HG03521 (cell line): ENCODE measurements around the gene SLC6A6.

Experiments
- ATAC-seq: cut with Tn5 transposase; IDR thresholded peaks from one replicate; pipeline ENCODE4 v1.9.1; 2021; ENCODE audit warnings: mild to moderate bottlenecking, moderate library complexity; ENCODE audit not compliant: unreplicated experiment

Gene SLC6A6

DNA sequence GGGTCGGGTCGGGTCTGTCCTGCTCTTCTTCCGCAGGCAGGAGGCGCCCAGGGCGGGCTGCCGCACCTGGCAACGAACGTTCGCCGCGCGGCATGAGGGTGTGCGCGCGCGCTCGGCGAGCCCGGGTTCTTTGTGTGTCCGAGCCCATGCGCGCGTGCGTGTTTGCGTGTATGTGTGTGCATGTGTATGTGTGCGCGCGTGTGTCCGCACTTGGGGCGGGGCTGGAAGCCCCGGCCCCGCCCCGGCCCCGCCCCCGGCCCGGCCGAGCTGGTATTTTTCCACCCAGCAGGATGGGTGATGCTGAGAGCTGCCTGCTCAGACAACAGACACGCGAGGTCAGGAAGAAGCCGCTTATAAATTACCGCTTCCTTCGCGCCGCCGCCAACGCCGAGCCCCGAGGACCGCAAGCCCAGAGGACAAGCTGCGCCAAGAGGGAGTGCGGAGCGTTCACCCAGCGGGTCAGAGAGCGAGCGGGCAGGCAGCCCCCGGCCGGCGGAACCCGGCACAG lies at the start of gene SLC6A6:
TSS of gene SLC6A6 (plus strand) at position 303 of the 508 bp plus-strand sequence. CDS start 41,029 bp downstream, outside the sequence.
- ATAC-seq, result peak; percentile 69

DNA sequence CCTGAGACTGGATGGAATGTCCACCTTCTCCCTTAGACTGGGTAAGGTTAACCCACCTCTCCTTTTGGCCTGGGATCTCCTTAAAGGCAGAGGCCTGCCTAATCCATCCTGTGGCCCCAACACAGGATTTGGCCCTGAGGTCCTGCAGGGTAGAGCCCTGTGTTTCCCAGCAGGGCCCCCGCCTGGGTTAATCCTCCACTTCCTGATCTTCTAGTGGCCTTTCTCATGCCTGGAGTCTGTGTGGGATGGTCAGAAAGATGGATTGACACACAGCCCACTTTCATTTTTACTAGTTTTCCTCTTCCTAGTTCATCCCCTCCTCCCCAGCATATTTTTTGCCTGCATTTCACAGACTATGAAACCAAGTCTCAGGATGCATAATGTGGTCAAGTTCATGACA lies 48.9 kb upstream of the SLC6A6 start:
- no peak for ATAC-seq

DNA sequence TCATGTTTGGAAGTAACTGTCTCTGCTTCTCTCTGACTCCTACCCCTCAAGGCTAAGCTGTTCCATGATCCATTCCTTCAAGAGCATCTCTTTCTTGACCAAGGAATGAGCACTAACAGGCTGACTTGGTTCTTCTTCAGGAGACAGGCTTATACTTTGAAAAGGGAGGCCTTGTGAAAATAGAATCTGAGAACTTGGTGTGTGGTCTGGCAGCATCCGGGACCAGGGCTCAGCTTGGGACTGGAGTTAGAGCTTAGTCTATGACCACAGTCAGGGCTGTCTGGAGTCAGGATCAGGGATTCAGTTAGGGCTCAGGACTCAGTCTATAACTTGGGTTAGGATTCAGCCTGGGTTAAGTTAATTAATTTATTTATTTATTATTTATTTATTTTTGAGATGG lies 44.9 kb upstream of the SLC6A6 start:
- no peak for ATAC-seq

DNA sequence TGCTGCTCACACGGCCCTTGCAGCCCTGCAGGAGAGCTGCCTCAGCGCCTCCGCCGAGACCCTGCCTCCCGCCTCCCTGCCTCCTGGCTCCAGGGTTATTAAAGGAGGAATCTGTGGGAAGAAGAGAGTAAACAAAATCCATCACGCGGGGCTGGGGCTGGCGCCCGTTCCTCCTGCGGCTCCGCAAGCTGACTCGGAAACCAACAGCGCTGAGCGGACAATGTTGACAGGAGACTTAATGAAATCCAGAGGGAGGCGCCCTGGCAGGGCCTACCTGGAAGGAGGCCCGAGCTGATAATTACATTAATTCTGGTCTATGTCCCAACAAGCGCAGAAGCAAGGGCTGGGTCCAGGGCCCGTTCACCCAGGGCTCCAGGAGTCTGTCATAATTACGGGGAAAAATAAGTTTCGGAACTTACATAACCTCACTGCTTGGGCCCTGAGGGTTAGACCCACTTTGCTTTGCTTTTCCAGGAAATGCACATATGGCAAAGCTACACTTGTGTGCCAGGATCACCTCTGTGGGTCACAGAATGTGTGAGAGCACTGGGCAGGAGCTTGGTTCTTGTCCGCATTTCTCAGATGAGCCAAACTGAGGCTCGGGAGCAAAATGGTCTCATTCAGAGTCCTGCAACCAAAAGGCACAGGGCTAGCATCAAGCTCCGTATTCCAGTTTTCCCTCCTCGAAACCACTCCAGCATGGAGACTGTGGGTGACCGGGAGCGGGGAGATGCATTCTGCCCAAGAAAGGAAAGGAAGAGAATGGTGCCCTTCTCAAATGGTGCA lies 43.8 kb upstream of the SLC6A6 start:
- ATAC-seq, result no peak

DNA sequence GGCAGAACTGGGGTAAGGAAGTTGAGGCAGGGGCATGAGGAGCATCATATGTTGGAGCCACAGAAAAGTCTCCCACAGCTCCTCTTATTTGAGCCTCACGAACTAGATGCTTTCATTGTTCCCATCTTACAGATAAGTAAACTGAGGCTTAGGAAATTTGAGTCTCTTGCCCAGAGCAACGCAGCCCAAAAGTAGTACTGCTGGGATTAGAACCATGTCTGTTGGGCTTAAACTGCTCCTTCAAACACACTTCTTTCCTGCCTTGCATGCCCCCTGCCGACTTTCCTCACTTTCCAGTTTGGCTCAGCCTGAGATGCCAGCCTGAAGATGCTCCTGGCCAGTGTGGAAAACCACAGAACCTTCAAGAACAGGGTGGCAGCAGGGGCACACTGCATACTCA lies 43.1 kb upstream of the SLC6A6 start:
- no peak for ATAC-seq

DNA sequence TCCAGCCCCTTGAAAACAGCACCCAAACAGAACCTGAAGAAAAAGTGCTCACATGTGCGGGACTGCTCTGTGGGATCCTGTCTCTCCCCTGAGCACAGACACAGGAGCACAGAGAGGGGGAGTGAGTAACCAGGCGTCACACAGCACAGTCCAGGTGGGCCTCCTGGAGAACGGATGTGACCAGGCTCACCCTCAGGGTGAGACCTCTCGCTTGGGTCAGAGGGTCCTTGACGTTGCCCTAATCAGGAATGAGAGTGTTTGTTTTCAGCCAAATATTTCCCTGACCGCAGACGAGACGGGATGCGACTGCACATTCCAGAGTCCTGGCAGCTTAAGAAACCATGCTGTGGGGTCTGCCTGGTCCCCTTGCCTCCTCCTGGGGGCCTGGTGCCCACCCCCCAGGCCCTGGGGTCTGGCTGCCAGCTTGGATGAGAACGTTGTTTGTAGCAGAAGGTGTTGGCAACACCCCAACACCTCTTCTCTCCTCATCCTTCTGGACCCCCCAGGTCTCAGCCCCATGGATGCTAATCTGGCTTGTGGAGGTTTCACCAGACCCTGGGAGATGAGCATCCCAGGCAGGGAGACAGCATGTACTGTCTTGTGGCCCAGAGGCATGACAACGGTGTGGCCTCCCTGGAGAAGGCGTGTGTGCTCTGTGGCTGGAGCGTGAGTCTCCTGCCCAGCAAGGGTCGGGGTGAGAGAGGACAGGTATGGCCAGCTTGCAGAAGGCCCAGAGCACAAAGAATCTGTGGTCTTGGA lies 42.1 kb upstream of the SLC6A6 start:
- ATAC-seq, result no peak

DNA sequence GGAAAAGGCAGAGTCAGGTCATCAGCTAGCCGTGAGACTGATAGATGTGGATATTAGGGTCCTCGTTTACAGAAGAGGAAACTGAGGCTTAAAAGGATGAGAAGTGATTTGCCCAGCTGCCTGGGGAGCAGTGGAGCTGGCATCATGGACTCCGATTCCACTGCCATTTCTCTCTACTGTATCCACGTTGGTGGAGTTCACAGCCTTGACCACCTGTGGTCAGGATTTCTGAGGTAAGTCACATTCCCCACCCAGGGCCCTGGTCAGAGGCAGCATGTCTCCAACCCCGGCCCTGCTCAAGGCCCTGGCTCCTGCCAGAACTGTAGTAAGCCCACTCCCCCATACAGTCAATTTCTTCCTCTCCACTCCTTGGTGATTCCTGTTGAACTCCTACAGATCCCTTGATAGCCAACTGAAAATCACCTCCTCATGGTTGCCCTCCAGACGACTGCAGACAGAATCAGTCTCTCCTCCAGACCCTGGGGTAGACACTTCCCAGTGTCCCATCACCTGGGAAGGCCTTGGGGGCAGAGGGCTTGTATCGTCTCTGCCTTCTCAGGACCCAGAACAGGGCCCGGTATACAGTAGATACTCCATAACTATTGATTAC lies 41.2 kb upstream of the SLC6A6 start:
- ATAC-seq, result no peak

DNA sequence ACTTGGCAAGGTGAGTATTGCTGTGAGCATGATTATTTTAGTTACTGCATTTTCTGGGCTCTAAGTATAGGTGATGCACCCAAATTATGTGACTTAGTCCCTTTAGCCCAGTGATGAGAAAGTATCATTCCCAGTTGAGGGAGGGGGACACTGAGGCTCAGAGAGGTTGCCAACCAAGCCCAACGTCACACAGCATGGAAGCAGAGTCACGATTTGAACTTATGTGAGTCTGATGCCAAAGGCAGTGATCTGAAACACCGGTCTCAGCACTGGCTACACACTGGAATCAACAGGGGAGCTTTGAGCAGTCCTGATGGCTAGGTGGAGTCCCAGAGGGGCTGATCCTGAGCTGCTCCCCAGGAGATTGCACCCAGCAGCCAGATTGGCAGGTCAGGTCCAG lies 39.5 kb upstream of the SLC6A6 start:
- ATAC-seq, result no peak

DNA sequence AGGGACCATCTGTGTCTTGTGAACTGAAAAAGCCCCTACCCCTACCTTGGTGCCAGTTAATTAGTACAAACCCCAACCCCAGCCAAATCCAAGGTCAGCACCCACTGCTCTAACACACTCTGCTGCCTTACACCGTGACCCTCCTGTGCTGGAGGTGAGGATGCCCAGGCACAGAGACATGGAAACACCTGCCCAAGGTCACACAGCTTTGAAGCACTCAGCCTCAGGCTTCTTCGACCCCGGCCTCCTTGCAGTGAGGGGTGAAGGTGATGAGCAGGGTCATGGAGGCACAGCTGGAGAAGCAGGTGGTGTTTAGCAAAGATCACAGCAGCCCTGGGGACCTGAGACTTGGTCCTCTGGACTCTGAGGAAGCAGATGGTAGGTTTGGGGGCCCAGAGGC lies 39.0 kb upstream of the SLC6A6 start:
- no peak for ATAC-seq

DNA sequence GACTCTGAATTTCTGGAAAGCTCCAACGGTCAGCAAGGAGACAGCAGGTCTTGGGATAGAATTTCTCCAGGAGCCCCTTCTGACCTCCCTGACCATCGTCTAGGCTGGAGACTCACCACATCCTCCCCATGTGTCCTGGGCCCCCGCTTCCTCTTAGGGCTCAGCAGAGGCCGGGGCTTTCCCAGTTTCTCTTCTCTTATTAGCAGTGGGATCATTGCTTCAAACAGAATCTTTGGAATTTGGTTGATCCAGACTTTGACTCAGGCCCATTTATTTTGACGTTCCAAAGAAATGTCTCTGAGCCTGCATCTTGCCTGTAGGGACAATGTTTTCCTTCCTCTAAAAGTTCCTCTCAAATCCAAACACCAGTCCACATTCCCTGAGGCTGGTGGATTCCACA lies 38.4 kb upstream of the SLC6A6 start:
- ATAC-seq, result no peak

DNA sequence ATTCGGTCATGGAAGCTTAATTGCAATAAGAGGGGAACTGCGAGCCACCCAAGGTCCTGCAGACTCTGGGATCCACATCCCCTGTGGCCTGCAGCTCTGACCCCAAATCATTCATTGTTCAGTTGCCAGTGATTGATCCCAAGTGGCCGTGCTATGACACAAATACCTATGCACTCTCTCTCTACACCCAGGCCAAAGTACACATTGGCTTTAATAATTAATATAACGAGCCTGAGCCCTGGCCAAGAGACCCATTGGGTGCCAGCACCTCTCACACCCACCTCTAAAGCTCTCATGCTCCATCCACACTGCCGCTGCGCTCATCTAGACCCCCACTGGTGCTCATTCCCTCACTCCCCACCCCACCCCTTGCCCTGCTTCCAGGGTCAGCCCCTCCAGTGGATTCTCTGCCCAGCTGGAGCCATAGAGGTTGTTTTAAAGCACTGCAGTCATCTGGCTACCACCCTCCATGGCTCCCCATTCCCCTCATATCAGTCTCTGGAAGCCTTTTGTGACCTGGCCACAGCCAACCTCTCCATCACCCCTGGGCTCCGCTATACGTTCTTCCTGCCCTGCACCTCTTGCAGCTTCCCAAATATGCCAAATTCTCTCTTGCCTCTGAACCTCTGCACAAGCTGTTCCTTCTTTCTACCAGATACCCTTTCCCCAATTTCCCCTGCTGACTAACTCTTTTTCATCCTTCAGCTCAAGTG lies 37.7 kb upstream of the SLC6A6 start:
- ATAC-seq, result no peak

DNA sequence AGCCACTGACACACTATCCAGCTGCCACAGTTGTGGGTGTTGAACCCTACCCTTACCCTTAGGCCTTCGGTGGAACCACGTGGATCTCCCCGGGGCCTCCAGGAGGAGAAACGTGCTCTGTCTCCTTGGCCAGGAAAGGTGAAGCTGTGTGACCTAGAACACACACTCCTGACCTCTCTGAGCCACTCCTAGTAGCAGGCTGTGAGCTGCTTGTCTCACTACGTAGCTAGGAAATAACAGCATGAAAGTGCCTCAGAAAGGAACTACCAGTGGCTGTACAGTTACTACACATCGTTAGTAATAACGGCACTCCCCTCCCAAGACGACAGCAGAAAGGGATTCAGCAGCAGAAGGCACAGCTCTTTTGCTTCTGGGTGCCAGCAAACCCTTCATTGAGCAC lies 36.2 kb upstream of the SLC6A6 start:
- ATAC-seq, result no peak

DNA sequence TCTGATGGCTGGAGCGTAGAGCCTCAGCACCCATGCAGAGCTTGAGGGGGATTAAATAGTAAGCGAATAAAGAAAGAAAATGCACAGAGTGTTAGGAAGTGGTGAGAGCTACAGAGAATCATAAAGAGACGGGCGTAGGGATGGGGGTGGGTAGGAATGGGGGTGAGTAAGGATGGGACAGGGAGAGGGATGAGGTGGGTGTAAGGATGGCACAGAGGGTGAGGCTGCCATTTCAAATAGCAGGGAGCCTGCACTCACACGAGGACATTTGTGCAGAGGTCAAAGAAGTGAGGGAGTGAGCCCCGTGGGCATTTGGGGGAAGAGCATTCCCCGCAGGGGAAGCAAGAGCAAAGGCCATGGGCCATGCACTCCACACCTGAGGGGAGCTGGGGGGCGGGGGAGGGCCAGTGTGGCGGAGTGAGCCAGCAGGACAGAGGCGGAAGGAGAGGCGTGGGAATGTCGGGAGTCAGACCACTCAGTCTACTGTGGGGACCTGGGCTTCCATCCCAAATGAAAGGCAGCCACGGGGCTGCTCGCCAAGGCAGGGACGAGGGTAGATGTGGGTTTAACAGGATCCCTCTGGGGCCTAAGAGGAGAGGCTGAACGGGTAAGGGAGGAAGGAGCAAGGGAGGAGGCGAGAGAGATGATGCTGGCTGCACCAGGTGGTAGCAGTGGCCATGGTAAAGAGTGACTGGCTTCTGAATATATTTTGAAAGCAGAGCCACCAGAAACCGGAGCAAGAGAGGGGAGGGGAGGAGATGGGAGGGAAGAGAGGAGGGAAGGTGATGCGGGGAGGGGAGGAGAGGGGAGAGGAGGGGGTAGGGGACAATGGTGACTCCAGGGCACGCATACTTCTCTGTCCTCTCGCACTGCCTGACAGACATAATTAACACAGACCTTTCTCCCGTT lies 35.2 kb upstream of the SLC6A6 start:
- no peak for ATAC-seq

DNA sequence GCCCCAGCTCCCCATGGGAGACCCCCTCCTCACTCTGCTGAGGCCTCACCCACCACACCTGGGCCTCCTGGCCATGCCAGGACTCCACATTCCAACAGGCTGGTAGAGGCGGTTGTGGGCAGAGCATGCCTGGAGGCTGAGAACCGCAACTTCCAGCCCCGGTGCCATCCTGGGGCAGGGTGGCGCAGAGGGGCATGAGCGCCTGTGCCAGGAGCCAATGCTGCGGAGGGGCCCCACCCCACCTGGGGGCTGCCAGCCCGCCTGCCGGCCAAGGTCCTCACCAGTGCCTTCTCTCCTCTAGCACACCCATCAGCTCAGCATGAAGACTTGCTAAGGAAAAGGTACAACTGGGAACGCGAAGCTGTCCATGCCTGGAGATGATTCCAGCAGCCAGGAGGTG lies 34.3 kb upstream of the SLC6A6 start:
- no peak for ATAC-seq

DNA sequence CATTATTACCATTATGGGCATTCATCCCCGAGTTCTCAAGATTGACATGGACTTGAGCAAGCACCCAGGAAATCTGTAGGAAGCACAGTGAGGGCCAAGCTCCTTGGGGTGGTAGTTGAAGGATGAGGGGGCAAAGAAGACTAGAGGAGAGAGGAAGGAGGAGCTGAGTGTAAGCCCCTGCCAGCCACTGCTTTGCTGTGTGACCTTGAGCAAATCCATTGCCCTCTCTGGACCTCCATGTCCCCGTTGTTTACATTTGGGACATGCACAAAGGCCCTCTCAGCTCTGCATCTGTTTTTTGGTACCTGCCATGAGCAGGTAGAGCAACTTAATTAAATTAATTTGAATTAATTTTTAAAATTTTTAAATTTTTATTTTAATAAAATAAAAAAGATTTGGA lies 33.5 kb upstream of the SLC6A6 start:
- ATAC-seq, result no peak

DNA sequence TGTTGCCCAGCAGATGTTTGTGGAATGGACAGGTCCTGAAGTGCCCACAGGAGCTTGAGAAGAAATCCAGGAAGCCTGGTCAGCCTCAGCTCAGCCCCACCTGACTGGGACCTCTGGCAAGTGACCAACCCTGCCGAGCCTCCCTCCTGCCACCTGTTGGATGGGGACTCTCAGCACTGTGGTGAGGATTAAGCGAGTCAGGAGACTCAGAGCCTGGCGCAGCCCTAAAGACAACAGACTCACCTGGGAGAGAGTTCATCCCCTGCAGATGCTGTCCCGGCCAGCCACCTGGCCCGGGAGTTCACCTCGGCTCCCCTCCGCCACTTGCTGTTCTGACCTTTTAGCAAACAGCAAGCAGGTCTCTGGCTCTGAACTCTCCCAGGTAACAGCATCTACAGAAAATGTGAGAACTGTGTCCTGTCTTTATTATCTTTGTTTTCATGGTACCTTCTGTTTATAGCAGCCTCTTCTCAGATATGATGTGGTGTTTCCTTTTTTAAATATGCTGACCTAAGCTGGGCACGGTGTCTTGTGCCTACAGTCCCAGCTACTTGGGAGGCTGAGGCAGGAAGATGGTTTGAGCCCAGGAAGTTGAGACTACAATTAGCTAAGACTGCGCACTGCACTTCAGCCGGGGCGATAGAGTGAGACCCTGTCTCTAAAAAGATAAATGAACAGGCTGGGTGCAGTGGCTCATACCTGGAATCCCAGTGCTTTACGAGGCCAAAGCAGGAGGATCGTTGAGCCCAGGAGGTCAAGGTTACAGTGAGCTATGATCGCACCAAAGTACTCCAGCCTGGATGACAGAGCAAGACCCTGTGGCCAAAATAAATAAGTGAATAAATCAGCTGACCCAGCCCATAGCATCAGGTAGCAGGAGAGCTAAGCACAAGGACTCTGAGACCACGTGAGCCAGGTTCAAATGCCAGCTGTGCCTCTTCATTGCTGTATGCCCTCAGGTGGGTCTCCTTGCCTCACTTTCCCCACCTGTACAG lies 32.4 kb upstream of the SLC6A6 start:
- no peak for ATAC-seq

DNA sequence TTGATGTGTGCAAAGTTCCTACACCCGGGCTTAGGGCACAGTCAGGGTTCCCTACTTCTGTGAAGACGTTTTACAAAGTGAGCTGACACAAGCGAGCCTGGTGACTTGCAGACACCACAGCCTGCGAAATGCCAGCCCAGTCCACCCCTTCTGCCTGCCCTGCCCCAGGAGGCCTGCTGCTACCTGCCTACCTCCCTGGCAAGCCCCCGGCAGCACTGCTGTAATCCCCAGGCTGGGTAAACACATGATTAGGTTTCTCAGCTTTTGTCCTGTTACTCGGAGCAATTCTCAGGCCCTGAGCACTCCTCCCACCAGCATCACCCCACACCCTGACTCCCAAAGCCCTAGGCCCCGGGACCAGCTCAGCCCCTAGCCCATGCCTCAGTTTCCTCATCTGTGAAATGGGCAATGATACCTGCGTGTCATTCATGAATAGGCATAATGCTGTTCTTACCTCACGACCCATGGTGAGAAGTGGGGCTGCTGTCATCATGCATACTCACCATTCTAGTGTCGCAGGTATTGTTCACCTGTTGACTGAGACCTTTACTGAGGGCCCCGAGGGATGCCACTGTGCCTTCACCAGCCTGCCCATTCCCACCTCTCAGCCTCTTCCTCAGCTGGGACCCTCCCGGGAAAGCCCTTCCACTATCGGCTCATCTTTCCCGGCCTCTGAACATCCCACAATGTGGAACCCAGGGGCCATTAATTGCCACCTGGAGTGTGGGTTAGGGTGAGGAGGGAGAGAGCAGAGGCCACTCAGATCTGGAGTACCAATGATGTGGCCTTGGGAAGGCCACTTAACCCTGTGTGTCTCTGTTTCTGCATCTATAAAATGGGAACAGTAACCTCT lies 31.5 kb upstream of the SLC6A6 start:
- no peak for ATAC-seq
